Left ventricle myocardium inferior (tissue), 1 donor: ENCODE results near the gene JAML. TPM values are rescaled to one million over a fixed set of nuclear protein-coding genes. Genes with fewer than 3 reads are reported as not detected.

Experiments used
- DNase-seq: peaks from one replicate; pipeline ENCODE4 v3.0.0-alpha.2; 2020
- H3K27ac ChIP-seq: fragments of 200-600 bp; replicated peaks from 2 replicates; pipeline ENCODE4 v1.8.0; 2021
- H3K27me3 ChIP-seq: fragments of 200-600 bp; 2 replicates; pipeline ENCODE4 v1.8.0; 2021; ENCODE audit warnings: low read depth
- H3K36me3 ChIP-seq: fragments of 200-600 bp; 2 replicates; pipeline ENCODE4 v1.8.0; 2021
- H3K4me1 ChIP-seq: fragments of 200-600 bp; 2 replicates; pipeline ENCODE4 v1.8.0; 2021
- H3K4me3 ChIP-seq: fragments of 200-600 bp; 2 replicates; pipeline ENCODE4 v1.8.0; 2021; ENCODE audit warnings: mild to moderate bottlenecking, moderate library complexity
- H3K9me3 ChIP-seq: fragments of 200-600 bp; replicated peaks from 2 replicates; pipeline ENCODE4 v1.8.0; 2021
- intact Hi-C: fragments of 100-400 bp; cut with micrococcal nuclease; formaldehyde crosslinking; loops from one replicate; pipeline ENCODE4 v1.11.0; 2022
- total RNA-seq: library from RNA; stranded (reverse); fragmentation: NEBNext Ultra II Directional; extraction: Animal tissue kit (Norgen Biotek cat#: 25700); gene quantifications from one replicate; pipeline ENCODE4 v1.2.1, GENCODE V29; 2021
- TF ChIP-seq, protein P1 (sequence below): fragments of 200-600 bp; IDR thresholded peaks from 2 replicates; pipeline ENCODE4 v1.8.0; 2021; ENCODE audit warnings: antibody characterized with exemption, mild to moderate bottlenecking, borderline replicate concordance
- donor health status: DM: no; HTN: yes; CAD: no; lungs with severe emphysema.

The JAML gene
- total RNA-seq, 1 donor from 2014 or later, result 2.9 TPM

GRCh38 chr11:118219732-118220131 is 5.1 kb downstream of the JAML start:
- H3K27ac ChIP-seq, result no peak overlapping the region
- H3K27me3 ChIP-seq, result peaks cover 21% of the 10 kb centered on the region
- H3K9me3 ChIP-seq, result no peaks in the 10 kb centered on the region
- DNase-seq, result no peak
- intact Hi-C loops, result no loop called here
- no peaks in the 10 kb centered on the region for H3K36me3 ChIP-seq
- no peaks in the 10 kb centered on the region for H3K4me1 ChIP-seq
- H3K4me3 ChIP-seq, result no peak overlapping the region
- TF ChIP-seq, protein P1, sequence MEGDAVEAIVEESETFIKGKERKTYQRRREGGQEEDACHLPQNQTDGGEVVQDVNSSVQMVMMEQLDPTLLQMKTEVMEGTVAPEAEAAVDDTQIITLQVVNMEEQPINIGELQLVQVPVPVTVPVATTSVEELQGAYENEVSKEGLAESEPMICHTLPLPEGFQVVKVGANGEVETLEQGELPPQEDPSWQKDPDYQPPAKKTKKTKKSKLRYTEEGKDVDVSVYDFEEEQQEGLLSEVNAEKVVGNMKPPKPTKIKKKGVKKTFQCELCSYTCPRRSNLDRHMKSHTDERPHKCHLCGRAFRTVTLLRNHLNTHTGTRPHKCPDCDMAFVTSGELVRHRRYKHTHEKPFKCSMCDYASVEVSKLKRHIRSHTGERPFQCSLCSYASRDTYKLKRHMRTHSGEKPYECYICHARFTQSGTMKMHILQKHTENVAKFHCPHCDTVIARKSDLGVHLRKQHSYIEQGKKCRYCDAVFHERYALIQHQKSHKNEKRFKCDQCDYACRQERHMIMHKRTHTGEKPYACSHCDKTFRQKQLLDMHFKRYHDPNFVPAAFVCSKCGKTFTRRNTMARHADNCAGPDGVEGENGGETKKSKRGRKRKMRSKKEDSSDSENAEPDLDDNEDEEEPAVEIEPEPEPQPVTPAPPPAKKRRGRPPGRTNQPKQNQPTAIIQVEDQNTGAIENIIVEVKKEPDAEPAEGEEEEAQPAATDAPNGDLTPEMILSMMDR, result no peak

DNA sequence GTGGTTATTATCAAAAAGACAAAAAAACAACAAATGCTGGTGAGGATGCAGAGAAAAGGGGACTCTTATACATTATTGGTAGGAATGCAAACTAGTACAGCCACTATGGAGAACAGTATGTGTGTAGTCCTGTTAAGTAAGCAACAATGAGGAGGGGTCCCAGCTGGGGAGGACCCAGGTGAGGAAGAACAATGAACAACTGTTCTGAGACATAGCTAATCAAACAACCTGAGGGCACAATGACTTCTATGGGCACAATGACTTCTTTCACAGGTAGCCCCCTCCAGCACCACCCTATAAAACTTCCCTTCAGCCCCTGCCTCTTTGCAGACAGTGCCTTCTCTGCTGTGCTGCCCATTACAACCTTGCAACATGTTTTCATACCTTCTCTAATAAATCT is 5.6 kb downstream of the JAML start:
- DNase-seq, result no peak
- Histone ChIP-seq H3K36me3 (no peaks in the 10 kb centered on the region), H3K4me3 (no peak overlapping the region), H3K4me1 (no peaks in the 10 kb centered on the region), H3K27ac (no peak overlapping the region), H3K27me3 (peaks cover 21% of the 10 kb centered on the region), H3K9me3 (no peaks in the 10 kb centered on the region)
- intact Hi-C loops, result no loop called here
- TF ChIP-seq, protein P1, result no peak

DNA sequence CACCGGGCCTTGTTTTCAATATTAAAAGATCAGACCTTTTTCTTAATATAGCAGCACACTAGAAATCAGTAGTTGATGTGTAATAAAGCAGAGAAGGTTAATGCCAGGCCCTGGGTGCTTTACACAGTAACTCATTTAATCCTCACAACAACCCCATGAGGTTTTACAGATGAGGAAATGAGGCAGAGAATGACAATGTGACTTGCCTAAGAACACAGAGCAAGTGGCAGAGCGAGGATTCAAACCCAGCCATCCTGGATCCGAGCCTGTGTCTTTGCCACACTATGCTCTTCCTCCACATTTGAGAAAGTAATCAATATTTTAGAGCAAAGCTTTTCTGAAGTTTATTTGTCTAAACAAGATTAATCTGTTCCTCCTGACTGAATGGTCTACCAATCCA is 7.2 kb downstream of the JAML start:
- Histone ChIP-seq H3K27me3 (peaks cover 16% of the 10 kb centered on the region), H3K4me1 (peaks cover 1% of the 10 kb centered on the region)
- intact Hi-C loops, result no loop called here

GRCh38 chr11:118216621-118217481 is 8.0 kb downstream of the JAML start:
- Histone ChIP-seq H3K9me3 (no peaks in the 10 kb centered on the region), H3K27ac (no peak overlapping the region), H3K4me1 (peaks cover 9% of the 10 kb centered on the region), H3K36me3 (no peaks in the 10 kb centered on the region), H3K27me3 (peaks cover 11% of the 10 kb centered on the region), H3K4me3 (no peak overlapping the region)
- intact Hi-C loops, result no loop called here
- no peak for DNase-seq
- TF ChIP-seq, protein P1, result no peak

More for the DNA sequence above, 7.2 kb downstream of the JAML start:
- Histone ChIP-seq H3K27ac (no peak overlapping the region), H3K4me3 (no peak overlapping the region), H3K36me3 (no peaks in the 10 kb centered on the region), H3K9me3 (no peaks in the 10 kb centered on the region)
- DNase-seq, result no peak
- TF ChIP-seq, protein P1, result no peak

DNA sequence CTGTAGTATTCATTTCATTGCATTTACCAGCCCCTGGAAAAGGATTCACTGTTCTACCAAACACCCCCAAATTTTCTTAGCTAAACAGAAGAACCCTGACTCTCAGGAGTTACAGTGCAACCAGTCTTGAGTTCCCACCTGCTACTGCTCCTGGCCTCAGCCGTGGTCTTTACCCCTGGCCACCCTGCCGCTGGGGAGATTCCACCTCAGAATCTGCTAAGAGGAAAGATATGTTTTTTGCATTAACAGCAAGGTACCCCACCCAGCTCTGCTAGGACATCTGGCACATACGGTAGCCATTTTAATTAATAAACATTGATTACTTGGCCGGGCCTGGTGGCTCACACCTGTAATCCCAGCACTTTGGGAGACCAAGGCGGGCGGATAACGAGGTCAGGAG is 9.0 kb downstream of the JAML start:
- H3K27me3 ChIP-seq, result peaks cover under 1% of the 10 kb centered on the region
- intact Hi-C loops, result no loop called here
- TF ChIP-seq, protein P1, result no peak
- peak overlapping the region; percentile 16 for H3K27ac ChIP-seq
- peaks cover 19% of the 10 kb centered on the region for H3K4me1 ChIP-seq
- H3K36me3 ChIP-seq, result no peaks in the 10 kb centered on the region
- no peak for DNase-seq
- no peaks in the 10 kb centered on the region for H3K9me3 ChIP-seq
- no peak overlapping the region for H3K4me3 ChIP-seq
